Stimulated activated CD4-positive, alpha-beta T cell treated with anti-CD3 and anti-CD28 coated beads, TNF-alpha, amount 100 ng/mL, for 4 hours (primary cell): Measurements from ENCODE around the gene NXPH4.
A peak's percentile ranks its signal among the peaks of the same experiment; 100 is the strongest.

Experiments used
- DNase-seq, 3 experiments: peaks; one replicate each; pipeline ENCODE4 v3.0.0-alpha.2; 2020; ENCODE audit warnings: low read depth in 3 of 3

NXPH4 gene

GRCh38 chr12:57203791-57204190, 12.8 kb upstream of the NXPH4 start:
- DNase-seq, result no peak

GRCh38 chr12:57204454-57204853, 12.1 kb upstream of the NXPH4 start:
- DNase-seq, result no peak

- DNase-seq, result no peak
These were observed 11.4 kb upstream of the NXPH4 start for GRCh38 chr12:57205186-57205585.

GRCh38 chr12:57205931-57206330, 10.7 kb upstream of the NXPH4 start:
- DNase-seq, result no peak

GRCh38 chr12:57207731-57208630, 8.6 kb upstream of the NXPH4 start:
- DNase-seq, result no peak

- DNase-seq, result no peak
These were observed 7.8 kb upstream of the NXPH4 start for GRCh38 chr12:57208631-57209282.

- DNase-seq, result no peak
These were observed 6.7 kb upstream of the NXPH4 start for GRCh38 chr12:57209916-57210315.

GRCh38 chr12:57210461-57210860, 6.1 kb upstream of the NXPH4 start:
- DNase-seq, result no peak

GRCh38 chr12:57210926-57211692, 5.5 kb upstream of the NXPH4 start:
- no peak for DNase-seq

- DNase-seq, result no peak
These were observed 4.5 kb upstream of the NXPH4 start for GRCh38 chr12:57211791-57212700.

- no peak for DNase-seq
These were observed 3.9 kb upstream of the NXPH4 start for GRCh38 chr12:57212701-57213057.

- DNase-seq, result peak; percentile 61 to 75 (median 72)
These were observed 3.4 kb upstream of the NXPH4 start for GRCh38 chr12:57213058-57213715.

- DNase-seq, result no peak
These were observed 2.7 kb upstream of the NXPH4 start for GRCh38 chr12:57213763-57214397.

- peak; percentile 44 to 55 (median 53) for DNase-seq
These were observed 2.2 kb upstream of the NXPH4 start for GRCh38 chr12:57214398-57214781.

GRCh38 chr12:57215065-57215464, 1.5 kb upstream of the NXPH4 start:
- DNase-seq, result no peak

GRCh38 chr12:57215668-57216013, 953 bp upstream of the NXPH4 start:
- no peak for DNase-seq

- DNase-seq, result no peak
These were observed 606 bp downstream of the NXPH4 start for GRCh38 chr12:57216921-57217879.

- DNase-seq, result no peak
These were observed 1.6 kb downstream of the NXPH4 start for GRCh38 chr12:57218030-57218853.
